CD4-positive, alpha-beta T cell treated with Interleukin-4 for 1 hour (primary cell): Measurements from ENCODE around the gene RIPK4.
"Not testable (repeated sequence)": the region's sequence is repeated elsewhere in the genome, so short reads cannot be mapped to it uniquely, and the experiment has no call there.

ENCODE experiments used
- DNase-seq, 2 donors: peaks; one replicate each; pipeline ENCODE4 v3.0.0-alpha.2; 2020 to 2022

The RIPK4 gene

DNA sequence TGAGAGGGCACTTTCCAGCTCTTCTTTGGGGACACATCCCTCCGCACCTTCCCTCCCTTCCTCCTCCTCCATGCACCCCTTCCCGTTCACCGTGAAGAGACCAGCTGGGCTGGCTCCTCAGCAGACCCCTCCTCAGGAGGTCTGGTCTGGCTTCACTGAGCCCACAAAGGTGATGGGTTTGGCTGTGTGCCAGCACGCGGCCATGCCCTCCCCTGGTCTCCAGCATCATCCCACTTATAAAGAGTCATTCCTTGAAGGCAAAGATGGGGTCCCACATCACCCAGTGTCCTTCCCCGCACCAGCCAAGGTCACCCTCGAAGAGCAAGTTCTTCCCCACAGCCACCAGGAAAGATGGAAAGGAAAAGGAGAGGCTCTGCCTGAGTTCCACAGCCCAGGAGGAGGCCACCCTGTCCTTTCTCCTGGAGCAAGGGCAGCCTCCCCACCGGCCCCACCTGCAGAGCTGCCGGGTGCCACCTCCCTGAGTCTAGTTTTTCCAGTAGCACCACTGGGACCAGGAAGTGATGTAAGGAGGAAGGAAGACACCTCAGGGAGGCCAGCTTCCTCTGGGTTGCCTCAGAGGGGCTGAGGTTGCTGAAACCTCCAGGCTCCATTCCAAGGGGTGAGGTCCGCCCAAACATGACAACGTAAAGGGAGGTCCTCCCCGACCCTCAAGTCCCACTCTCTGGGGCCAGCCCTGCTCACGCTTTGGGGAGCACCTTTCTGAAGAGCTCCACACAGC, 32.7 kb downstream of the RIPK4 start:
- DNase-seq: no peak

- DNase-seq: no peak
Observed at GRCh38 chr21:41731081-41731480, 35.8 kb downstream of the RIPK4 start.

- DNase-seq: no peak
Observed at GRCh38 chr21:41730367-41730765, 36.5 kb downstream of the RIPK4 start.

DNA sequence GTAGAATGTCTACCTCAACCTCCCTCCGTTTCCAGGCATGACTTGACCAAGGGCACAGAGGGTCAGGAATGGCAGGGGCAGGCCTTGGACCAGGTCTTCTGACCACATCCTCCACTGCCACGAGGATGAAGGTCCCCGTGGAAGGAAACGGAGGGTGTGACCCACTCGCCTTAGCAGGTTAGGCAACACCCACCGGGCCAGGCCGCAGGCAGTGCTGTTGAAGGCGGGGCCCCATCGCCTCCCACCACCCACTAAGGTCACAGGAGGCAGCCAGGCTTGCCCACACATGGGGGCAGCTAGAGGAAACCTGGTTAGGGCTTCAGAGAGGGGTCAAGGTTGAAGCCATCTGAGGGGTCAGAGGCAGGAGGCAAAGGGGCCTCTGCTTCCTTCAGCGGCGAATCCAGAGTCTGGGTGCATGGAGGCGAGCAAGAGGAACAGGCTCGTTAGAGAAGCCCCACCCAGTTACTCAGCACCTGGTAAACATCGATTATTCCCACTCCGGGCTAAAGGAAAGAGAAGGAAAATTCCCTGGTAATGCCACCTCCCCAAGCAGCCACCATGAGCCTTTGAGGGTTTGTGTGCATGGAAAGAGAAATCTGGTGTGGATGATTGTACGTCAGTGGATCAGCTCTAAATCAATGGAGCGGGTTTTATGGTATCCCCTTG, 37.0 kb downstream of the RIPK4 start:
- no peak for DNase-seq

- DNase-seq: no peak
Observed at GRCh38 chr21:41727784-41728763, 38.8 kb downstream of the RIPK4 start.

DNA sequence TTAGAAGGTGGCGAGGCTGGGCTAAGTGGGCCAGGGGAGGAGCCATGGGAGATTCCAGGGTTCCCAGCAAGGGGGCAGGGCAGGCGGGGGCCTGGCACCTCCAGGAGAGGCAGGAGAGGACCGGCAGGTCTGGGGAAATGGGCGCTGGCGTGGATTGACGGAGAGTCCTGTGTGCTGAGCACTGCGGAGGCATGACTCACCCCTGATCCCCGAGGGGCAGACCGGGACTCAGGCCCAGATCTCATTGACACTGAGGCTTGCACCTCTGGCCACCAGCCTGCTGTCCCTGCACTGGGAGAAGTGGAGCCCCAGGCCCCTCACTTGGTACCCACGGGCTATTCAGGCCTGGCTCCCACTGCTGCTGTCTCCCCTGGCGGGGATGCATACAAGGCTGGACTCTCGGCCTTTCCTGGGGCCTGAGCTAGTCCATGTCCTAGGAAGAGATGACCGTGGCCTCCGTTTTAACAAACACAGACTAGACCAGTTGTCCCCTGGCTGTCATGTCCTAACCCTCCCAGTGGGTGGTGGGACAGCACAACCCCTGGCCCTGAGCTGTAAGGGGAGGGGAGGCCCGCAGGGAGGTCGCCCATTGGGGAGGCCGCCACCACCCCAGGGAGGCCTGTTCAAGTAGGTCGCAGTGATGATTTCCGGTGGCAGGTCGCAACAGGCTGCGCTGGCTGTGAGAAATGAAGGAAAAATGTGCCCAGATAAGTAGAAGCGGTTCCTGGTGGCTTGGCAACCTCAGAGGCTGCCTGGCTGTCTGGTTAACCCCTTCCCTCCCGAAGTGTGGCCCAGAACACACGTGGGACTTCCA, 39.7 kb downstream of the RIPK4 start:
- DNase-seq: no peak

- DNase-seq: no peak
Observed at GRCh38 chr21:41726630-41726969, 40.3 kb downstream of the RIPK4 start.

DNA sequence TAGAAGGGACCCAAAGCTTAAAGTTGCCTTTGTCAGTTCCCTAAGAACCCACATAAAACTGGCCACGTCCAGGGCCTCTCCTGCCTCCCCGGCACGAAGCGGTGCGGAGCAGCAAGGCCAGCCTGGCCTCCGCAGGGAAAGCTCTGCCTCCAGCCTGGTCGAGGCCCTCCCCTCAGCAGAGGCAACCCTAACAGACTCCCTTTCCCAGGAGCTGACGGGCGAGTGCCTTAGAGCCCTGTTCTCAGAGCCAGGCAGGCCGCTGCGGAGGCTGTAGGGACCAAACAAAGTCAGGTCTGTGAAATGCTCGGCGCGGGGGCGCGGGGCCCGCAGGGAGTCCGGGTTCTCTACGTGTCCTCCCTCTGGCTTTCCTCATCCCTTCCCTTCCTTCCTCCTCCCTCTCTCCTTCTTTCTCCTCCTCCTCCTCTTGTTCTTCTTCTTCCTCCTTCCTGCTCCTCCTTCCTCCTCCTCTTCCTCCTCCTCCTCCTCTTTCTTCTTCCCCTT, 40.7 kb downstream of the RIPK4 start:
- no peak for DNase-seq

DNA sequence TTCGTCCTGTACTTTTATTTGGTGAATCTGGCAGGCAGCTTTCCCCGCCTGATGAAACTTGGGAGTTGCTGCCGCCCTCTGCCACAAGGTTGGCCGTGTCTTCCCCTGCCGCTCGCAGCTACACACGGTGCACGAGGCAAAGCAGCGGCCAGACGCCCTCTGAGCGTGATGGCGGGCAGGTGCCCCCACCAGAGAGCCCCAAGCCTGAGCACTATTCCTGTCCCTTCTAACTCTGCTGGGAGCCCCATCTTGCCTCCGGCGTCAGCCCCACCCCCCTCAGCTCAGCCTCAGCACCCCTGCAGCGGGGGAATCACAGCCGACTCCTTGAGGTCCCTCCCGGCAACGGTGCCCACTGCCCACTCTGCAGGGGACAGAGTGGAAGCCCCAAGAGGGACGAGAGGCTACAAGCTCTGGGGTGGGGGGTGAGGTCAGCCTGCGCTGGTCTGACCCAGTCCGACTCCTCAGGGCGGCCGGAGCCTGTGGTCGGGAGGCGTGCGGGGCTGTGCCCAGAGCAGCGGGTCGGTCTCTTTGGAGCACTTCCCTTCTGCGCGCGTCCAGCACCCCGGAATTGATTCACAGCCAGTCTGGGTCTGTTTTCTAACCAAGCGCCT, 41.3 kb downstream of the RIPK4 start:
- DNase-seq: no peak

DNA sequence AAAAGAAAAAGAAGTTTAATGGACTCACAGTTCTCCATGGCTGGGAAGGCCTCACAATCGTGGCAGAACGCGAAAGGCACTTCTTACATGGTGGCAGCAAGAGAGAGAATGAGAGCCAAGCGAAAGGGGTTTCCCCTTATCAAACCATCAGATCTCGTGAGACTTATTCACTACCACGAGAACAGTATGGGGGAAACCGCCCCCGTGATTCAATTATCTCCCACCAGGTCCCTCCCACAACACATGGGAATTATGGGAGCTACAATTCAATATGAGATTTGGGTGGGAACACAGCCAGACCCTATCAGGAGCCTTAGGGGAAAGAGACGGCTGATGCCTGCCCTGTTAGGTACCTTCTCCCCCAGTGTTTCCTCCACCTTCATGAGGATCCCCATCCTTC, 43.0 kb downstream of the RIPK4 start:
- not testable (repeated sequence) for DNase-seq

DNA sequence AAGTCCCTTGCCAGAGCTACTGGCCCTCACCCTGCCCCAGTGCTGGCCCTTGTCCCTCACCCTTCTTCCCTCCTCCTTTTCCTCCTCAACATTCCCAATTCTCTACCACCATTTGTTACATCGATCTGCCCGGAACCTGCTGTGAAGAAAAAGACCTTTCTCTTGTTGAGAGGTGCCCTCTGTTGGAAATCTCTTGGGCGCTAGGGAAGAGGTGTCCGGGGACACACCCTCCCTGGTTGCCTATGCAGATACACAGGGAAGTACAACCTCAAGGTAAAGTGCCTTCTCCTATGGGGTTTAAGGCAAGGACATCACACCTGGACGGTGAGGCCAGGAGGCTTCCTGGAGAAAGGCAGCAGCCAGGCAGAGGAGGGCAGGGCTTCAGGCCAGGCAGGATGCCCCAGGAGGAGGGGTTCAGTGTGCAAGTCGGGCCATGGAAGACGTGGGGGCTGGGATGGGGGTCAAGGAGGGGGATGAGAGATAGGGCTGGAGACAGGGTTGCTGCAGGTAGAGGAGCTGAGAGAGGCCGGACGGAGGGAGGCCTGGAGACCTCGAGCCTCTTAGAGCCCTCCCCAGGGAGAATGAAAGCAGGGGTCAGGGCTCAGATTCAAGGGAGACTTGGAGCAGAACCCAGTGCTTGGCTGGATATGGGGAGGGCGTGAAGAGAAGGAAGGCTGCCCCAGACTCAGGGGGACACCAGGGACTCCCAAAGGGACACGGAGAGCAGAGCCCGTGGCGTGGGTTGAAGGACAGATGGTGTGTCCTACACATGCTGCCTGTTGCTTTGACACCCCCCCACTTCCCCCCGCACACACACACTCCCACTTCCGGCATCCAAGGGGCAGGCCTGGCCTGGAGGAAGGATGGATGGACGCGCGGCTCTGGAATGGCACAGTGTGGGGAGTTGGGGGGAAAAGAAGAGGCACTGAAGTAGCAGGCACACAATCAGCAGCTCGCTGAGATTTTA, 44.5 kb downstream of the RIPK4 start:
- no peak for DNase-seq

- no peak for DNase-seq
Observed at GRCh38 chr21:41720250-41720649, 46.6 kb downstream of the RIPK4 start.

DNA sequence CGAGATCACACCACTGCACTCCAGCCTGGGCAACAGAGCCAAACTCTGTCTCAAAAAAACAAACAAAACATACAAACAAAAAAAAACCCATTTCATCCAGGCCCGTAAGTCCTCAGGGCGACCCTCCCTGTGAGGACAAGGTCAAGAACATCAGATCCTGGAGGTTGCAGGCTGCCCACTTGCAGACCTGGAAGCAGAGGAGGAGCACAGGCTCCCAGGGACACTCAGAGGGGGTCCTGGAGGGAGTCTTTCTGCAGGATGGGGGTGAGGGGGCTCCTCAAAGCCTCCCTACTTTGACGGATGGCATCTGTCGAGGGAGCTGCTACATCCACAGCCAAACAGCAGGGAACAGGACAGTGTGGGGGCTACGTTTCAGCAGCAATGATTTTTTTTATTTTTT, 47.2 kb downstream of the RIPK4 start:
- no peak for DNase-seq

- no peak for DNase-seq
Observed at GRCh38 chr21:41717573-41718330, 49.1 kb downstream of the RIPK4 start.

DNA sequence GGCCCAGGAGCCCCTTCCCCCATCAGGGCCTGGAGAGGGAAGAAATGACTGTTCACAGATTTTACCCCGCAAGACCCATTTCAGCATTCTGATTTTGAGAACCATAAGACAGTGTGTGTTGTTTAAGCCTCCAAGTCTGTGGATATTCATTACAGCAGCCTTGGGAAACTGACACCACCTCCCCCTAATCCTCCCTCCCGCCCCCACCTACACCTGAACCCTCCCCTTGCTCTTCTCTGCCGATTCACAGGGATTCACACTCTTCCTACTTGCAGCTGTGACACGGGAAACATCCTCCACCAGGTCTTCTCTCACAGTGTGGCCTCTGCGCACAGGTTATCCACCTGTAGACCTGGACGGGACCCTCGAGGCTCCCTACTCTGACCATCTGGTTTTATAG, 50.1 kb downstream of the RIPK4 start:
- DNase-seq: no peak

- no peak for DNase-seq
Observed at GRCh38 chr21:41715649-41716281, 51.1 kb downstream of the RIPK4 start.

GRCh38 chr21:41714299-41714865, 52.5 kb downstream of the RIPK4 start:
- DNase-seq: not testable (repeated sequence)

- DNase-seq: no peak
Observed at GRCh38 chr21:41713495-41714281, 53.2 kb downstream of the RIPK4 start.
